Activated T-helper 17 cell treated with anti-CD3 and anti-CD28 coated beads, Interleukin-2, amount 50 U/mL, for 72 hours (primary cell): ENCODE measurements around the gene CACNA1F. TPM values are rescaled to one million over a fixed set of nuclear protein-coding genes. Genes with fewer than 3 reads are reported as not detected.
A peak's percentile ranks its signal among the peaks of the same experiment; 100 is the strongest.

Experiments
- ATAC-seq: fragments of 150-1000 bp; cut with Tn5 transposase; replicated peaks from 2 replicates; pipeline ENCODE4 v1.10.0; 2021; ENCODE audit warnings: mild to moderate bottlenecking, moderate library complexity
- H3K27ac Mint-ChIP-seq: one replicate; pipeline ENCODE4 v1.8.0; 2022; ENCODE audit warnings: mixed read lengths
- H3K27me3 Mint-ChIP-seq: one replicate; pipeline ENCODE4 v1.8.0; 2022; ENCODE audit warnings: mixed read lengths
- H3K36me3 Mint-ChIP-seq: one replicate; pipeline ENCODE4 v1.8.0; 2022; ENCODE audit warnings: low read depth, mild to moderate bottlenecking, mixed read lengths
- H3K4me1 Mint-ChIP-seq: one replicate; pipeline ENCODE4 v1.8.0; 2022; ENCODE audit warnings: mixed read lengths
- H3K4me3 Mint-ChIP-seq: one replicate; pipeline ENCODE4 v1.8.0; 2022; ENCODE audit warnings: mild to moderate bottlenecking, mixed read lengths
- H3K9me3 Mint-ChIP-seq: one replicate; pipeline ENCODE4 v1.8.0; 2022; ENCODE audit warnings: mixed read lengths
- total RNA-seq, 2 donors: library from RNA; stranded (reverse); gene quantifications; one replicate each; pipeline ENCODE4 v1.2.3, GENCODE V29; 2022

CACNA1F gene
- total RNA-seq, 2 donors from 2014 or later = 0.82 to 6.2 TPM

- no peaks in the 10 kb centered on the region for H3K27me3 Mint-ChIP-seq
- H3K4me1 Mint-ChIP-seq = peaks cover 8% of the 10 kb centered on the region
- no peaks in the 10 kb centered on the region for H3K9me3 Mint-ChIP-seq
- peak; percentile 21 for ATAC-seq
- peaks cover 79% of the 10 kb centered on the region for H3K36me3 Mint-ChIP-seq
- peak overlapping the region; percentile 70 for H3K27ac Mint-ChIP-seq
- H3K4me3 Mint-ChIP-seq = no peak overlapping the region
Measured at GRCh38 chrX:49249616-49250015, 16.5 kb upstream of the CACNA1F start.

GRCh38 chrX:49249071-49249470, 15.9 kb upstream of the CACNA1F start:
- Mint-ChIP-seq H3K9me3 (no peaks in the 10 kb centered on the region), H3K4me1 (peaks cover 8% of the 10 kb centered on the region), H3K4me3 (no peak overlapping the region), H3K27me3 (no peaks in the 10 kb centered on the region), H3K27ac (peak overlapping the region; percentile 70), H3K36me3 (peaks cover 82% of the 10 kb centered on the region)
- peak; percentile 6 for ATAC-seq

GRCh38 chrX:49247916-49248811, 15.0 kb upstream of the CACNA1F start:
- H3K27ac Mint-ChIP-seq = peak overlapping the region; percentile 70
- no peak overlapping the region for H3K4me3 Mint-ChIP-seq
- peaks cover 92% of the 10 kb centered on the region for H3K36me3 Mint-ChIP-seq
- peak; percentile 4 for ATAC-seq
- no peaks in the 10 kb centered on the region for H3K9me3 Mint-ChIP-seq
- peaks cover 8% of the 10 kb centered on the region for H3K4me1 Mint-ChIP-seq
- H3K27me3 Mint-ChIP-seq = no peaks in the 10 kb centered on the region

- H3K36me3 Mint-ChIP-seq = peaks cover 94% of the 10 kb centered on the region
- no peak for ATAC-seq
- H3K27me3 Mint-ChIP-seq = no peaks in the 10 kb centered on the region
- H3K4me1 Mint-ChIP-seq = peaks cover 4% of the 10 kb centered on the region
- H3K4me3 Mint-ChIP-seq = no peak overlapping the region
- H3K9me3 Mint-ChIP-seq = no peaks in the 10 kb centered on the region
- H3K27ac Mint-ChIP-seq = no peak overlapping the region
Measured at GRCh38 chrX:49247346-49247745, 14.2 kb upstream of the CACNA1F start.

GRCh38 chrX:49246541-49246940, 13.4 kb upstream of the CACNA1F start:
- ATAC-seq = no peak
- Mint-ChIP-seq H3K9me3 (no peaks in the 10 kb centered on the region), H3K4me1 (no peaks in the 10 kb centered on the region), H3K36me3 (peaks cover 91% of the 10 kb centered on the region), H3K27ac (peak overlapping the region; percentile 44), H3K4me3 (no peak overlapping the region), H3K27me3 (no peaks in the 10 kb centered on the region)

GRCh38 chrX:49244207-49244606, 11.1 kb upstream of the CACNA1F start:
- Mint-ChIP-seq H3K27me3 (no peaks in the 10 kb centered on the region), H3K36me3 (peaks cover 93% of the 10 kb centered on the region), H3K27ac (peak overlapping the region; percentile 9), H3K4me1 (no peaks in the 10 kb centered on the region), H3K4me3 (no peak overlapping the region), H3K9me3 (no peaks in the 10 kb centered on the region)
- ATAC-seq = no peak

GRCh38 chrX:49243166-49243565, 10.0 kb upstream of the CACNA1F start:
- Mint-ChIP-seq H3K36me3 (peaks cover 92% of the 10 kb centered on the region), H3K27me3 (no peaks in the 10 kb centered on the region), H3K4me1 (no peaks in the 10 kb centered on the region), H3K9me3 (no peaks in the 10 kb centered on the region), H3K27ac (no peak overlapping the region), H3K4me3 (no peak overlapping the region)
- ATAC-seq = no peak

- Mint-ChIP-seq H3K27ac (no peak overlapping the region), H3K36me3 (peaks cover 87% of the 10 kb centered on the region), H3K4me1 (no peaks in the 10 kb centered on the region), H3K9me3 (no peaks in the 10 kb centered on the region), H3K27me3 (no peaks in the 10 kb centered on the region), H3K4me3 (no peak overlapping the region)
- no peak for ATAC-seq
Measured at GRCh38 chrX:49242545-49243066, 9.5 kb upstream of the CACNA1F start.

- peaks cover 70% of the 10 kb centered on the region for H3K36me3 Mint-ChIP-seq
- no peak for ATAC-seq
- H3K27ac Mint-ChIP-seq = no peak overlapping the region
- H3K4me1 Mint-ChIP-seq = peaks cover 6% of the 10 kb centered on the region
- no peaks in the 10 kb centered on the region for H3K9me3 Mint-ChIP-seq
- H3K4me3 Mint-ChIP-seq = no peak overlapping the region
- no peaks in the 10 kb centered on the region for H3K27me3 Mint-ChIP-seq
Measured at GRCh38 chrX:49238735-49239134, 5.6 kb upstream of the CACNA1F start.

GRCh38 chrX:49237060-49237459, 3.9 kb upstream of the CACNA1F start:
- H3K4me1 Mint-ChIP-seq = peaks cover 6% of the 10 kb centered on the region
- H3K4me3 Mint-ChIP-seq = peak overlapping the region; percentile 95
- H3K27me3 Mint-ChIP-seq = no peaks in the 10 kb centered on the region
- H3K27ac Mint-ChIP-seq = peak overlapping the region; percentile 61
- H3K36me3 Mint-ChIP-seq = peaks cover 55% of the 10 kb centered on the region
- H3K9me3 Mint-ChIP-seq = no peaks in the 10 kb centered on the region
- ATAC-seq = no peak

- Mint-ChIP-seq H3K27me3 (no peaks in the 10 kb centered on the region), H3K36me3 (peaks cover 26% of the 10 kb centered on the region), H3K27ac (no peak overlapping the region), H3K9me3 (no peaks in the 10 kb centered on the region), H3K4me1 (peaks cover 11% of the 10 kb centered on the region), H3K4me3 (peak overlapping the region; percentile 95)
- ATAC-seq = no peak
Measured at GRCh38 chrX:49233887-49234555, 881 bp upstream of the CACNA1F start.

GRCh38 chrX:49232525-49232924, 615 bp downstream of the CACNA1F start:
- Mint-ChIP-seq H3K27ac (no peak overlapping the region), H3K27me3 (no peaks in the 10 kb centered on the region), H3K9me3 (no peaks in the 10 kb centered on the region), H3K4me3 (peak overlapping the region; percentile 72), H3K4me1 (peaks cover 11% of the 10 kb centered on the region), H3K36me3 (peaks cover 20% of the 10 kb centered on the region)
- ATAC-seq = no peak

GRCh38 chrX:49231333-49232000, 1.7 kb downstream of the CACNA1F start:
- no peaks in the 10 kb centered on the region for H3K9me3 Mint-ChIP-seq
- no peak for ATAC-seq
- H3K4me3 Mint-ChIP-seq = peak overlapping the region; percentile 72
- peak overlapping the region; percentile 73 for H3K27ac Mint-ChIP-seq
- peaks cover 10% of the 10 kb centered on the region for H3K36me3 Mint-ChIP-seq
- H3K4me1 Mint-ChIP-seq = peaks cover 5% of the 10 kb centered on the region
- no peaks in the 10 kb centered on the region for H3K27me3 Mint-ChIP-seq

GRCh38 chrX:49230500-49231232, 2.5 kb downstream of the CACNA1F start:
- Mint-ChIP-seq H3K9me3 (no peaks in the 10 kb centered on the region), H3K27me3 (no peaks in the 10 kb centered on the region), H3K4me3 (peak overlapping the region; percentile 72), H3K36me3 (peaks cover 6% of the 10 kb centered on the region), H3K27ac (peak overlapping the region; percentile 73), H3K4me1 (peaks cover 5% of the 10 kb centered on the region)
- ATAC-seq = peak; percentile 89
